Measurements from ENCODE around the gene AUTS2. TPM values are rescaled to one million over a fixed set of nuclear protein-coding genes. Genes with fewer than 3 reads are reported as not detected.

Gene AUTS2
- total RNA-seq, 1 donor from 2014 or later = 10.3 TPM

DNA sequence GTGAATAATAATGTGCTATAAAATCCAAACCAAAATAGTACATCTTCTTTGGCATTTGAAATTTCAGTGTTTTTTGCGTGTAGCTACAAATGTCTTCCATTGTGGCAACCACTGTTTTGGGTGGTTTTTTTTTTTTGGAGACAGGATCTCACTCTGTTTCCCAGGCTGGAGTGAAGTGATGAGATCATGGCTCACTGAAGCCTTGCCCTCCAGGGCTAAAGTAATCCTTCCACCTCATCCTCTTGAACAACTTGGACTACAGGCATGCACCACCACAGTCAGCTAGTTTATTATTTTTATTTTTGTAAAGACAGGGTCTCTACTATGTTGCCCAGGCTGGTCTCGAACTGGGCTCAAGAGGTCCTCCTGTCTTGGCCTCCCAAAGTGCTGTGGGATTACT lies 455.1 kb downstream of the AUTS2 start:
- DNase-seq (ENCODE audit: low spot score) = no peak
- intact Hi-C loops (cut with DNase I) = no loop called here

DNA sequence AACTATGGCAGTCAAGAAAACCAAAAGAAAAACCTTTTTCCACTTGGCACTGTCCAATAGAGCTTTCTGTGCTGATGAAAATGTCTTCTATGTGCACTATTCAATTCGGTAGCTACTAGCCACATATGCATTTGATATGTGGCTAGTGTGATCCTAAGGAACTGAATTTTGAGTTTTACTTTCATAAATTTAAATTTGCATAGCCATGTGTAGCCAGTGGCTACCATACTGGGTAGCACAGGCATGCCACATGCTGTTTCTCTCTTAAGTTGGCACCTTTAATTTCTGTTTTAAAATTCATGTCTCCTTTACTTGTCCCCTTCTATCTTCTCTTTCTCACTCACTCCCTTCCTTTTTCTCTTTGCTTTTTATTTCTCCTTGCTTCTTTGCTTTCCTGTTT lies 455.7 kb downstream of the AUTS2 start:
- intact Hi-C loops (cut with DNase I) = no loop called here
- no peak for DNase-seq (ENCODE audit: low spot score)

DNA sequence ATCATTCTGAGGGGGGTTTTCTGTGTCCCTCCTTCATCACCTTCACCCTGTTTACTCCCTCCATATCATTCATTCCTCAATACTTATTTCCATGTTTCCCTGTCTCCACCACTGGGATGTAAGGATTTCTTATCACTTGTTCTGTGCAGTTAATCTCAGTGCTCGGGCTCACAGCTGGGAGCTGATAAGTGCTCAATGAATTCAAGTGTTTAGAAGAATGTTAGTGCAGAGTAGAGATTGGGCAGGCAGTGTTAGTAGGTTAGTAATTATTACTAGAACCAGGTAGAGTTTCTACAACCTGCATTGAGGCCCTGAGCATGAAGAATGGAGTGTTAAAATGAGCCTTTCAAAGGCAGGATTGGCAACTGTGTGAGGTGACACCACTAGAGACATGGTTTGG lies 458.1 kb downstream of the AUTS2 start:
- DNase-seq (ENCODE audit: low spot score) = no peak
- intact Hi-C loops (cut with DNase I) = no loop called here

DNA sequence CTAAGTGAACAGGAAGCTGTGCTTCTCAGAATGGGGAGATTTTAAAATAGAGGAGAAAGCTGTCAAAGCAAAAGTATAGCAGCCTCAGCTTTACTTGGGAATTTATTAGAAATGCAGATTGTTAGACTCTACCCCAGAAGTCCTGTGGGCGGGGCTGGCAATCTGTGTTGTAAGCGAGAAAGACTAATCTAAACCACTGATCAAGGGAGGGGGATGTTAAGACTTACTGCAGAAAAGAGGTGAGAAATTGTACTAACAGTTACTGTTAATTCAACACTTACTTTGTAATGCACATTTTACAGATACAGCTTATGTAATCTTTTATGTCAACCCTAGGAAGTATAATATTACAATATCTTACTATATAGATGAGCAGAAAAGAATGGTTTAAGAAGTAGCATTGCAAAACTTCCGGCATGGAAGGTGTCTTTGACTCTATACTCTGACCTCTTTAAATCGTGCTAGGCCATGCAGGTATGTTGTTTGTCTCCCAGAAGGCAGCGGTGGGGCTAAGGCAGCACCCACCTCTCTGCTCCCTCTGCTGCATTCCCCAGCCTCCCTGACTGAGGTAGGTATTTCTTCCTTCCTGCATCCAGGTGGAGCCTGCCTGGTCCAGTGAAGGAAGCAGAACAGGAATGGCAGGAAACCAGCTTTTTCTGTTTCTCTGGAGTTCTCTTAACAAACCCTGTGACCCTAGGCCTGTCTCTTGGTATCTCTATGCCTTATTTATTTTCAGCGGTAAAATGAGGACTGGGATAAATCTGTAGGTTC lies 462.2 kb downstream of the AUTS2 start:
- DNase-seq (ENCODE audit: low spot score) = no peak
- intact Hi-C loops (cut with DNase I) = no loop called here

DNA sequence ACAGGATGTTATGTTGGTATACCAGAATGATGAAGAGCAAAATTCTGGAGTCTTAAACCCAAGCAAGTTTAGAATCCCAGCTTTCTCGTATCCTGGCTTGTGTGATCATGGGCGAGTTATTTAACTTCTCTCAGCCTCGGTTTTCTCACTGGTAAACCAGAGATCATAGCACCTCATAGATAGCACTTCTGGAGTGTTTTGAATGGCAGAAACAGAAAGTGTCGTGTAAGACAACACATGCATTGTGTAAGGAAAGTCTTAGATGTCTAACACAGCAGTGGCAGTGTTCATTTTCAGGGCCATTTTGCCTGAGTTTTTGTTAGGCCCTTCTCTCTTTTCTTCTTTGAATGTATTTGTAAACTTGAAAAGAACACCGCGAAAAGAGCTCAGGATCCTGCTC lies 465.1 kb downstream of the AUTS2 start:
- intact Hi-C loops (cut with DNase I) = no loop called here
- DNase-seq (ENCODE audit: low spot score) = no peak

DNA sequence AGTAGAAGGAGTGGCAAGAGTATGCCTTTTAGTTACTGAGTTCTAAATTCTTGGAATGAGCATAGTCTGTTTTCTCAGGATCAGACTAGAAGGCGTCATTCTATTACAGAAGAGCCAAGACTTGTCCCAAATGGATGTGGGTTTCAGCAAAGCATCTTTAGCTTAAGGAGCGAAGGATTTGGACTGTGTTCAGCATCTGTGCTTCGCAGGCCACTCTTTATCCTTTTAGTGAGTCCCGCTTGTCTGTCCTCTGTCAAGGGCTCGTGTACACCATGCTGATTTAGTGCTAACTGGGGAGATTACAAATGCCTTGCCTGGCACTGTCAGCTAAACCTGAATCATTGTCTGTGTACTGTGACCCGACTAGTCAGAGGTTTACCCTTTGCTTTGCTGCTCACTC lies 465.7 kb downstream of the AUTS2 start:
- DNase-seq (ENCODE audit: low spot score) = no peak
- intact Hi-C loops (cut with DNase I) = no loop called here

DNA sequence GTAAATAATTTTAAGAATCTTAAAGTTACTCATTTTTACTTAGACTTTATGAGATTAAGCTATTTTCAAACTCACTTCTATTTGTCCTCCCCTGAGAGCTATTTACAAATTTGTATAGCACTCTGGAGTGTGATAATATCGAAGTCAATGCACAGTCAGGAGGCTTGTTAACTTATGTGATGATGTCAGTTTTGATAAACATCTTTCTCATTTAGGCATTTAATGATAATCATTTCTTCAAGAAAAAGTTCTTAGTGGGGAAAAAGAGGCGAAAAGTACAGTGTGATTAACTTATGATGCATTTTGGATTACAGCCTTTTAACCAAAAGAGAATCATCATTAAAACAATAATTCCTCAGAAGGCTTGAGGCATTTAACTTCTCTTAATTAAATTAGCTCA lies 468.6 kb downstream of the AUTS2 start:
- intact Hi-C loops (cut with DNase I) = no loop called here
- DNase-seq (ENCODE audit: low spot score) = no peak

DNA sequence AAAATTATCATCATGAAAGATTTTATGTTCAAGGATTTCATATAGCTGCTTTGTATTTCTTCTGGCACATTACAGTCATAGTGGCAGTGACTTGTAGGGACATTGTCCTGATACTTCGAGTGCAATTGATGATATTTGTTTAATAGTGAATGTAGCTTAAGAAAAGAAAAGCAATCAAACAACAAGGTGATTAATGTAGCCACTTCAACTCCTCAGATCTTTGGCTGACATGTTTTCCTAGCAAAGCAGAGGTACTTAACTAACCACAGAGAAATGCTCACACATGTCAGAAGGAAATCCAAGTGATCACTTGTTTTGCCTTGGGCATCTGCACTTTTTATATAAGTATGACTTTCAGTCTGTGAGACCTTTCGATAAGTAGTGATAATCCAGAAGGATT lies 470.3 kb downstream of the AUTS2 start:
- DNase-seq (ENCODE audit: low spot score) = no peak
- intact Hi-C loops (cut with DNase I) = no loop called here

DNA sequence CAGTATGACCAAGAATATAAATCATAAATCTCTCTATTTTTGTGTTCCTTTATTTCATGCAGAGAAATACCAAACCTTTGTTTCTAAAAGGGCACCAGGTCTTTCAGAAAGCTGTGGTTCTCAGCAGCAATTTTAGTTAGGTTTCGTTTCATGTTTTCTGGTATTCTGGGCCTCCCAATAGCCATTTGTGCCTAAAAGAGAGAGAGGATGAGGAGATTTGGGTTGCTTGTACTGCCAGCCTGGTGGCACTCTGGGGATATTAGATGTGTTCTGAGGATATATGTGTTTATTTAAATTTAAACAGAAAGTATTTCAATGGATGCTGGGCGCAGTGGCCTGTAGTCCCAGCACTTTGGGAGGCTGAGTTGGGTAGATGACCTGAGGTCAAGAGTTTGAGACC lies 471.7 kb downstream of the AUTS2 start:
- no peak for DNase-seq (ENCODE audit: low spot score)
- intact Hi-C loops (cut with DNase I) = no loop called here

DNA sequence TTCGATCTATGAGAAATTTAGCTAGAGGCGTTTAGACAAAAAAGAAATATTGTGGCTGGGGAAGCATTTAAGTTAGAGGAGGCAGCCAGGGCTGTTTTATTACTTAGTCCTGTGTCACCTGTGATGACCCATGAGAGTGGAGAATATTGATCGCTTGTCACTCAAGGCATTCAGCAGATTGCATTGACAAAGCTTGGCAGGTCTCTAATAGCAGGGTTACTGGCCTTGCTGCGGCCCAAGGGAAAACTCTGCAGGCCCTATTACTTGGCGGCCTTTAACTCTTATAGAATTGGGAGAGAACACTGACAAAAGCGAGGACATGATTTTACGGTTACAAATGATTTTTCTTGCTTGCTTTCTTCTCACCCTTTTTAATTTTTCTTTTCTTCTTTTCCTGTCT lies 473.5 kb downstream of the AUTS2 start:
- intact Hi-C loops (cut with DNase I) = no loop called here

DNA sequence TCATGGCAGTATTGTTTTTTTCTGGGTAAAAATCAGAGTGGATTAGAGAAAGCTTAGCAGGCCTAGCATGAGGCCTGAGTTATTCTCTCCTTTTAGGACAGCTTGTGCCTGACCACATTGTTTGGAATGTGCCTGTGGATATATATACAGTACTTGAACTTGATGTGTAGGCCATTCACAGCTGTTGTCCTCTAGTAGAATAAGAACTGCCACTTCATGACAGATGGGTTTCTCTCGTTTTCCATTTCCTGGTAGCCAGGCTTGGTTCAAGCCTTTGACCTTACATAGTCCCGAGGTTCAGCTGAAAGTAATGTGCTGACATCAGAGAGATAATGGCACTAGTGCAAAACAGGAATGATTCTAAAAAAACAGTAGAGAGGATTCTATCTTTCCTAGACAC lies 473.9 kb downstream of the AUTS2 start:
- DNase-seq (ENCODE audit: low spot score) = no peak
- intact Hi-C loops (cut with DNase I) = no loop called here

More for the DNA sequence above, 473.5 kb downstream of the AUTS2 start:
- no peak for DNase-seq (ENCODE audit: low spot score)

DNA sequence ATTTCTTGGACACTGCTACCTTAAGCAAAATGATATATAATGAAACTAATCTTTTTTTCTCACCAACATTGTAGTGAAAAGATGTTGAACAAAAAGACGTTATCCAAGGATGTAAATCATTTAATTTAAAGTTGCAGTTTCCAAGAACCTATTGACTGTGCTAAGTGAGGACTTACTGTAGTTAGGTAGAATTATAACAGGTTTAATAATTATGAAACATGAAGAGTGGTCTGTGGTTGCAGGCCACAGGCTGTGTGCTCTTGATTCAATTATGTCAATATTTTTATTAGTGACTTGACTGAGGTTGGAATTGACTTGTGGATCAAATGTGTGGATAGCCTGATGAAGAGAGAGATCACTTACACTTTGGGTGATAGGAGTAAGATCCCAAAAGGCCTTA lies 478.1 kb downstream of the AUTS2 start:
- no peak for DNase-seq (ENCODE audit: low spot score)
- intact Hi-C loops (cut with DNase I) = no loop called here

DNA sequence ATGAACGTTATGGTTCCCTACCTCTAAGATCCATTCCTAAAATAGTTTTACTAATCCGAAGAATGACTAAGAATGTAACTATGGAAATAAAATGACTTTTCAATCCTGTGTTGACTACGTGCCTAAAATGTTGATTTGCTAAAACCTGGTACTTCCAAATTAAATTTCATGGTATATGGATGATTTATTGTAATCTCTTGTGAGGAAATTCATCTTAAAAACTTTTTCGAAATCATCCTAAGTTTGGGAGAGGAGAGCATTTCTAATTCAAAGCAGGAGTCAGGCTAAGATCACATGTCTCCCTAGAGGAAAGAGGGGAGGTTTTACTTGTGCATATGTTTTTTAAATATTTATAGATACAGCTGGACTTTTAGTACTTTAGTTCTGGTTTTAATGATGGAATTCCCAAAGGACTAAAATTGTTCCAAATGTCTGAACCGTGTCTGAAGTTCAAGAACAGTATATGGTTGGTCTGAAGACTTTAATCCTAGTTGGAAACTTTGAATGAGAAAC lies 483.9 kb downstream of the AUTS2 start:
- intact Hi-C loops (cut with DNase I) = no loop called here
- DNase-seq (ENCODE audit: low spot score) = no peak

DNA sequence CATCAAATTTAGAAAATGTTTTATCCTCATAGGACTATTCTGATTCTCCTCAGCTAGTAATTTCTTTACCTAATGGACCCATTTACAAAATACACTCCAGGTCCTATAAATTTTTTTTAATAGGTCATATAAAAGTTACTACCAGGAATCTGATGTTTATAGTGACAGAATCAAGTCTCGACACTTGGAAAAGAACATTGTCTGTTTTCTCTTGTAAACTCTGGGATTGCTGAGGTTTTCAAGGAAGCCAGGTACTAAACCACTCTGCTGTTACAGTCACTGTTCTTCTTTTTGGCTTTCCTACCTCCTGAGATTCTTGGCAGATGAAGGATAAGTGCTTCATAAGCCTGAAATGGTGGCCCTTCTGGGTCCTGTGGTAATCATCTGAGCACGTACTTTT lies 493.1 kb downstream of the AUTS2 start:
- no peak for DNase-seq (ENCODE audit: low spot score)
- intact Hi-C loops (cut with DNase I) = no loop called here

DNA sequence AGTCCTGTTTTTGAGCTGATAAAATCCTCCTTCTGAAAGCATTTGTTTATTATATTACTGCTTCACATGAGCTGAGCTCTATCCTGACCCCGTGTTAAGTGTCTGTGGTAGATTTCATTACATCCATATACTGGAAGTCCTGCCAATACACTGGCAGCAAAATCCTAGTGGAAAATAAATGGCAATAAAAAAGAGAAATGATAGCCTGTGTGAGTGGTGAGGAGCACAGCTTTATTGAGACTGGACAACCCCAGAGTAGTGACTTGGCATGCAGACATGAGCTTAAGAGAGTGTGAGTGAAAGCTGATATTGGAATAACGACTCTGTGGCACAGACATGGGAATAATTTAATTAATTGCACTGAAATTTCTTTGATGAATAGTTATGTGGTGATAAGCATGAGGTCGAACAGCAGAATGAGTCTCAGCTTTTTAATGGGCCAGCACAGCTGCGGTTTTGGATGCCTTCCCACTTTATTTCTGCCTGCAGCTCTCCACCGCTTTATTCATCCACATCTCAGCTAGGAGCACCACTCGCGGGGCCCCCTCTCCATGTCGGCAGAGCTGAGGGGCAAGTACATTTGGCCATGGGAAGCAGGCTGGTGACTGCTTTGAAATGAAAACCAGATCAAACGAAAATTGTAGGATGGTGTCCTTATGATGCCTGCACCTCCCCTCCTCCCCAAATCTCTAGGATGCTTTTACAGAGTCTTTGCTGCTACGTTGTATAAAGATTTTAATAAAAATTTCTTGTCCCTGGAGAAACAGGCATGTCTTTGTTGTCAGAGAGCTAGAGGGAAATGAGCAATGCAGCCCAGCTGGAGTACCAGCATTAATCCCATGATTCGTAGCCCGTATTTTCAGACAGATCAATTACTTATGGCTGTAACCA lies 494.3 kb downstream of the AUTS2 start:
- intact Hi-C loops (cut with DNase I) = no loop called here
- no peak for DNase-seq (ENCODE audit: low spot score)

DNA sequence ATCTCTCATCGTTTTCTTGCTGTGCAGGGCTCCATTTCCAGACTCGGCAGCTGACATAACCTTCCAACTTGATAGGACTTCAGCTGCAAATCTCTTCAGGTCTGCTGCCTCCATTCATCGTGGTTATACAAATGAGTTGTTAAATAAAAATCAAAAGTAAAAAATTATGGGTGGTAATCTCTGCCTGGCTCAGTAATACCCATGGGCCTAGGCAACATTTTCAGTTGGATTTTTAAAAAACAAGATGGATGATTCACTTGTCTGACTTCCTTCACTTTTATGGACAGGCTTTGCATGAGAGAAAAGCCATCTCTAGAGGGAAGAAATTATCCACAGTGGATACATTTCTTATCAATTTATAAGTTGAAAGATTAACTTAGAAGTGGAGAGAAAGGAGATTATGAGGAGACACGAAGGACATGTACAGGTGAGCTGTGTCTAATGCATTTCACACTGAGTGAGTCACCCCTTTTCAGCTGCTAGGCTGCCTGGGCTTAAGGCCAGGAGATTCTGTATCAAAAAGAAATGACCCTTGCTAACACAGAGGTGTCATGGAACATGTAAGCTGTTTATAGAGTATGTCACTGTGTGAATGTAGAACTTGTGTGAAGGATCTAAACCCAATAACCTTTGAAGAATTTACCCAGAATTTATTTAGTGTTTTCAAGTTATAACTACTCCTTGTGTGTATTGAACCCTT lies 495.1 kb downstream of the AUTS2 start:
- no peak for DNase-seq (ENCODE audit: low spot score)
- intact Hi-C loops (cut with DNase I) = no loop called here

DNA sequence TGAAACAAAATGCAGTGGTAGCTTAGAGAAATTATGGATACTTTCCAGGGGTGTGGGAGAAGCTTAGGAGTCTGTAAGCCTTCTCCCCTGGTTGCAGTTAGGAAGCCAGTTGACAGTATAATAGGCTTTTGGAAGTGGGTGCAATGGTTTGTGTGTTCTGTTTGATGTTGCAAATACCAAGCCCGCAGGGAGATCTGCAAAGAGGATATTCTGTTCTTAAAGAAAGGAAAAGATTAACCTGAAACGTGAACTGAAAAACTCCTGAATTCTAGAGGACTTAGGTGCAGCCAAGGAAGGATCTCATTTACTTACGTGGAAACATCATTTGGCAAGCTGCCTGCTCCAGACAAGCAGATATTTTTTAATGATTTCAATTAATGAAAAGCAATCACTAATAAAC lies 496.6 kb downstream of the AUTS2 start:
- intact Hi-C loops (cut with DNase I) = no loop called here

DNA sequence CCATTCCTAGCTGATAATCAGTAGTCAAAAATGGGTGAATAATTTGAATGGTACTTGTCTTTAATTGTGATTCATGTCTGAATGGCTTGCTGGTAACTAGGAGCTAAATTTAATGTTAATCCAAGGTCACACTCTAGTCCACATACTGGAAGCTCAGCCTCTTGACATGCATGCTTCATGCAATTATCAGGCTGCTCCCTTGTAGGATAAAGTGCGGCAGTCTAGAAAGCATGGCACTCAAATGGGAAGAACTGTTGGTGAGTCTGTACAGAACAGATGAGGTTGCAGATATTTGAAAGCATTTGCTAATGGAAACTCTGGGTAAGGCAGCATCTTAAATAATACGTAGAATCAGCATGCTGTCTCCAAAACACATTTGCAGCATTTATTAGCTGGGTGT lies 499.4 kb downstream of the AUTS2 start:
- no peak for DNase-seq (ENCODE audit: low spot score)
- intact Hi-C loops (cut with DNase I) = no loop called here

More for the DNA sequence above, 496.6 kb downstream of the AUTS2 start:
- DNase-seq (ENCODE audit: low spot score) = no peak

DNA sequence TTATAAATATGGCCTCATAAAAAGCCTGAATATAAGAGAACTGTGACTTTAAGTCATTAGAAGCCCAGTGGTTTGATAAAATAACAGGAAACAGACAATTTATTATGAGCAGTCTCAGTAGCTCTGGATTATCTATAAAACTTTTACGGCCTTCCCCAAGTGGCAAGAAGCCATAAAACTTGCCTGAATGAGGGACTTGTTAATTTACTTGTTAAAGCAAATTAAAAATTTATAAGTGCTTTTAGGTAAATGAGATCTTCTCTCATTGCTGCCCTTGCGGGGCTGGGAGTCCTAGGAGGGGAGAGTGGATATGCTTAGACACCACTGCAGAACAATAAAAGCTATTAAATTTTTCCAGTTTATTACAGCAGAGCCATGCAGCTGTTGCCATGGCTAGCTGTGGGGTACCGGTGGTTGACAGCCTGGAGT lies 499.9 kb downstream of the AUTS2 start:
- DNase-seq (ENCODE audit: low spot score) = no peak
- intact Hi-C loops (cut with DNase I) = no loop called here

All from cardiac septum (tissue), 1 donor.